HG03565 (cell line): ENCODE results near the gene TINCR.

ENCODE experiments used
- ATAC-seq: cut with Tn5 transposase; IDR thresholded peaks from one replicate; pipeline ENCODE4 v1.9.1; 2021; ENCODE audit warnings: mild to moderate bottlenecking, moderate library complexity; ENCODE audit not compliant: unreplicated experiment

TINCR gene

GRCh38 chr19:5520501-5520900, 47.3 kb downstream of the TINCR start:
- ATAC-seq = no peak

GRCh38 chr19:5519076-5519475, 48.7 kb downstream of the TINCR start:
- ATAC-seq = no peak

GRCh38 chr19:5515737-5516136, 52.0 kb downstream of the TINCR start:
- ATAC-seq = no peak

- ATAC-seq = no peak
Observed at GRCh38 chr19:5514001-5514400, 53.8 kb downstream of the TINCR start.

GRCh38 chr19:5512715-5513114, 55.0 kb downstream of the TINCR start:
- no peak for ATAC-seq
